Measurements from ENCODE around the gene AS3MT.
A peak's percentile ranks its signal among the peaks of the same experiment; 100 is the strongest.

Gene AS3MT

GRCh38 chr10:102904346-102904745, 35.1 kb downstream of the AS3MT start:
- Histone ChIP-seq H3K4me3 (ENCODE audit: low read length) (no peak overlapping the region), H3K4me1 (ENCODE audit: control insufficient read depth, insufficient read depth, low read length) (no peaks in the 10 kb centered on the region), H3K9ac (ENCODE audit: low read length) (no peak overlapping the region), H3K36me3 (ENCODE audit: control insufficient read depth, insufficient read depth, low read length, severe bottlenecking) (no peaks in the 10 kb centered on the region), H3K9me3 (ENCODE audit: control insufficient read depth, low read length) (no peaks in the 10 kb centered on the region), H3K27me3 (replicated peaks; ENCODE audit: control insufficient read depth, insufficient read depth, low read length) (no peaks in the 10 kb centered on the region)
- no peak for DNase-seq (ENCODE audit: low read depth)

- DNase-seq (ENCODE audit: low read depth): no peak
- no peak overlapping the region for H3K9ac ChIP-seq (ENCODE audit: low read length)
- H3K36me3 ChIP-seq (ENCODE audit: control insufficient read depth, insufficient read depth, low read length, severe bottlenecking): no peaks in the 10 kb centered on the region
- no peak overlapping the region for H3K4me3 ChIP-seq (ENCODE audit: low read length)
- no peaks in the 10 kb centered on the region for H3K4me1 ChIP-seq (ENCODE audit: control insufficient read depth, insufficient read depth, low read length)
- no peaks in the 10 kb centered on the region for H3K27me3 ChIP-seq (replicated peaks; ENCODE audit: control insufficient read depth, insufficient read depth, low read length)
- no peaks in the 10 kb centered on the region for H3K9me3 ChIP-seq (ENCODE audit: control insufficient read depth, low read length)
These were observed 37.2 kb downstream of the AS3MT start for GRCh38 chr10:102906507-102906906.

GRCh38 chr10:102914781-102915180, 45.5 kb downstream of the AS3MT start:
- H3K27me3 ChIP-seq (replicated peaks; ENCODE audit: control insufficient read depth, insufficient read depth, low read length): peaks cover 10% of the 10 kb centered on the region
- no peaks in the 10 kb centered on the region for H3K36me3 ChIP-seq (ENCODE audit: control insufficient read depth, insufficient read depth, low read length, severe bottlenecking)
- H3K4me3 ChIP-seq (ENCODE audit: low read length): no peak overlapping the region
- H3K9me3 ChIP-seq (ENCODE audit: control insufficient read depth, low read length): no peaks in the 10 kb centered on the region
- no peak overlapping the region for H3K9ac ChIP-seq (ENCODE audit: low read length)
- no peak for DNase-seq (ENCODE audit: low read depth)
- peaks cover 12% of the 10 kb centered on the region for H3K4me1 ChIP-seq (ENCODE audit: control insufficient read depth, insufficient read depth, low read length)

GRCh38 chr10:102916173-102916572, 46.9 kb downstream of the AS3MT start:
- peaks cover 10% of the 10 kb centered on the region for H3K27me3 ChIP-seq (replicated peaks; ENCODE audit: control insufficient read depth, insufficient read depth, low read length)
- H3K4me3 ChIP-seq (ENCODE audit: low read length): no peak overlapping the region
- H3K9ac ChIP-seq (ENCODE audit: low read length): no peak overlapping the region
- H3K36me3 ChIP-seq (ENCODE audit: control insufficient read depth, insufficient read depth, low read length, severe bottlenecking): no peaks in the 10 kb centered on the region
- DNase-seq (ENCODE audit: low read depth): no peak
- no peaks in the 10 kb centered on the region for H3K9me3 ChIP-seq (ENCODE audit: control insufficient read depth, low read length)
- peaks cover 16% of the 10 kb centered on the region for H3K4me1 ChIP-seq (ENCODE audit: control insufficient read depth, insufficient read depth, low read length)

GRCh38 chr10:102917314-102917961, 48.2 kb downstream of the AS3MT start:
- Histone ChIP-seq H3K4me1 (ENCODE audit: control insufficient read depth, insufficient read depth, low read length) (peaks cover 16% of the 10 kb centered on the region), H3K9ac (ENCODE audit: low read length) (peak overlapping the region; percentile 52), H3K4me3 (ENCODE audit: low read length) (peak overlapping the region; percentile 92), H3K9me3 (ENCODE audit: control insufficient read depth, low read length) (no peaks in the 10 kb centered on the region), H3K36me3 (ENCODE audit: control insufficient read depth, insufficient read depth, low read length, severe bottlenecking) (no peaks in the 10 kb centered on the region), H3K27me3 (replicated peaks; ENCODE audit: control insufficient read depth, insufficient read depth, low read length) (peaks cover 3% of the 10 kb centered on the region)
- DNase-seq (ENCODE audit: low read depth): peak; percentile 89

- peak; percentile 100 for DNase-seq (ENCODE audit: low read depth)
- peak within 1 kb of the TSS; percentile 92 for H3K9ac ChIP-seq (ENCODE audit: low read length)
- no peaks in the 10 kb centered on the region for H3K36me3 ChIP-seq (ENCODE audit: control insufficient read depth, insufficient read depth, low read length, severe bottlenecking)
- peaks cover 16% of the 10 kb centered on the region for H3K4me1 ChIP-seq (ENCODE audit: control insufficient read depth, insufficient read depth, low read length)
- peaks cover 3% of the 10 kb centered on the region for H3K27me3 ChIP-seq (replicated peaks; ENCODE audit: control insufficient read depth, insufficient read depth, low read length)
- peak within 1 kb of the TSS; percentile 92 for H3K4me3 ChIP-seq (ENCODE audit: low read length)
- no peaks in the 10 kb centered on the region for H3K9me3 ChIP-seq (ENCODE audit: control insufficient read depth, low read length)
These were observed 48.9 kb downstream of the AS3MT start, which contains the start of gene CNNM2 for GRCh38 chr10:102917962-102918816. Gene CNNM2 (plus strand): TSS chr10:102918294. CDS start chr10:102918481, 187 bp downstream.

GRCh38 chr10:102918817-102919245, 49.6 kb downstream of the AS3MT start:
- DNase-seq (ENCODE audit: low read depth): peak; percentile 32
- no peaks in the 10 kb centered on the region for H3K36me3 ChIP-seq (ENCODE audit: control insufficient read depth, insufficient read depth, low read length, severe bottlenecking)
- peak overlapping the region; percentile 92 for H3K9ac ChIP-seq (ENCODE audit: low read length)
- no peaks in the 10 kb centered on the region for H3K9me3 ChIP-seq (ENCODE audit: control insufficient read depth, low read length)
- peaks cover 20% of the 10 kb centered on the region for H3K4me1 ChIP-seq (ENCODE audit: control insufficient read depth, insufficient read depth, low read length)
- peak overlapping the region; percentile 92 for H3K4me3 ChIP-seq (ENCODE audit: low read length)
- H3K27me3 ChIP-seq (replicated peaks; ENCODE audit: control insufficient read depth, insufficient read depth, low read length): peaks cover under 1% of the 10 kb centered on the region

GRCh38 chr10:102919246-102919959, 50.1 kb downstream of the AS3MT start:
- Histone ChIP-seq H3K4me3 (ENCODE audit: low read length) (peak overlapping the region; percentile 92), H3K9ac (ENCODE audit: low read length) (peak overlapping the region; percentile 92), H3K27me3 (replicated peaks; ENCODE audit: control insufficient read depth, insufficient read depth, low read length) (no peaks in the 10 kb centered on the region), H3K4me1 (ENCODE audit: control insufficient read depth, insufficient read depth, low read length) (peaks cover 20% of the 10 kb centered on the region), H3K9me3 (ENCODE audit: control insufficient read depth, low read length) (no peaks in the 10 kb centered on the region), H3K36me3 (ENCODE audit: control insufficient read depth, insufficient read depth, low read length, severe bottlenecking) (no peaks in the 10 kb centered on the region)
- DNase-seq (ENCODE audit: low read depth): no peak

- Histone ChIP-seq H3K27me3 (replicated peaks; ENCODE audit: control insufficient read depth, insufficient read depth, low read length) (no peaks in the 10 kb centered on the region), H3K4me1 (ENCODE audit: control insufficient read depth, insufficient read depth, low read length) (peaks cover 20% of the 10 kb centered on the region), H3K9ac (ENCODE audit: low read length) (no peak overlapping the region), H3K9me3 (ENCODE audit: control insufficient read depth, low read length) (no peaks in the 10 kb centered on the region), H3K36me3 (ENCODE audit: control insufficient read depth, insufficient read depth, low read length, severe bottlenecking) (no peaks in the 10 kb centered on the region), H3K4me3 (ENCODE audit: low read length) (peak overlapping the region; percentile 92)
- no peak for DNase-seq (ENCODE audit: low read depth)
These were observed 50.9 kb downstream of the AS3MT start for GRCh38 chr10:102919992-102920739.

- Histone ChIP-seq H3K27me3 (replicated peaks; ENCODE audit: control insufficient read depth, insufficient read depth, low read length) (no peaks in the 10 kb centered on the region), H3K4me1 (ENCODE audit: control insufficient read depth, insufficient read depth, low read length) (peaks cover 17% of the 10 kb centered on the region), H3K36me3 (ENCODE audit: control insufficient read depth, insufficient read depth, low read length, severe bottlenecking) (no peaks in the 10 kb centered on the region), H3K9ac (ENCODE audit: low read length) (no peak overlapping the region), H3K4me3 (ENCODE audit: low read length) (no peak overlapping the region), H3K9me3 (ENCODE audit: control insufficient read depth, low read length) (no peaks in the 10 kb centered on the region)
- DNase-seq (ENCODE audit: low read depth): no peak
These were observed 54.3 kb downstream of the AS3MT start for GRCh38 chr10:102923601-102924000.
